ENCODE data around the gene SMIM41. TPM values are rescaled to one million over a fixed set of nuclear protein-coding genes. Genes with fewer than 3 reads are reported as not detected.
"Not testable (repeated sequence)": the region's sequence is repeated elsewhere in the genome, so short reads cannot be mapped to it uniquely, and the experiment has no call there.

Gene SMIM41
- polyA plus RNA-seq, 2 donors: 0.18 to 0.22 TPM

DNA sequence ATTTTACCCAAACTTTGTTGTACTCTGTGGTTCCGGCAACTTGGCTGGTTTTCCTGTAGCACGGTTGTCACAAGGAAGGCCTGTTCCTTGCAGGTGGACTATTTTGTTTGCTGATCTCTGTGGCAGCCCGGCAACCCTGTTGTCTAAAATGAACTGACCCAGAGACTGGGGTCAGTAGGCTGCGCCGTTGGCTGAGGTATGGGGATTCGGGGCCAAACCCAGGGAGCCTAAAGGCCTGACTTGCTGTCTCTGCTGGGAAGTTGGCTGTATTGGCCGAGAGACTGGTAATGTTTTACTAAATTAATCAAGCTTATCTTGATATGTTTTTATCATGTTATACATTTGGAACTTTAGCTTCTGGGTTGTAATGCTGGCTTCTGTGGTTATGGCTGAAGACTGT is 13.8 kb downstream of the SMIM41 start:
- 63 to 76% methylated on average over 7 of the region's 7 CpGs for WGBS, 2 donors
- H3K4me3 ChIP-seq (ENCODE audit: low read depth in 1 of 2, low read length in 2 of 2): no peak overlapping the region
- H3K4me1 ChIP-seq (ENCODE audit: control insufficient read depth in 2 of 2, insufficient read depth in 2 of 2, low read length in 1 of 2): no peaks in the 10 kb centered on the region
- H3K36me3 ChIP-seq (ENCODE audit: control insufficient read depth in 2 of 2, insufficient read depth in 2 of 2, low read length in 1 of 2): no peaks in the 10 kb centered on the region
- H3K9me3 ChIP-seq (ENCODE audit: control insufficient read depth in 2 of 2, insufficient read depth in 1 of 2, low read depth in 1 of 2, low read length in 1 of 2): no peaks in the 10 kb centered on the region
- H3K27ac ChIP-seq (ENCODE audit: low read depth in 2 of 2, low read length in 1 of 2): no peak overlapping the region
- H3K27me3 ChIP-seq (ENCODE audit: control insufficient read depth in 1 of 2, insufficient read depth in 2 of 2, low read length in 2 of 2): no peaks in the 10 kb centered on the region

DNA sequence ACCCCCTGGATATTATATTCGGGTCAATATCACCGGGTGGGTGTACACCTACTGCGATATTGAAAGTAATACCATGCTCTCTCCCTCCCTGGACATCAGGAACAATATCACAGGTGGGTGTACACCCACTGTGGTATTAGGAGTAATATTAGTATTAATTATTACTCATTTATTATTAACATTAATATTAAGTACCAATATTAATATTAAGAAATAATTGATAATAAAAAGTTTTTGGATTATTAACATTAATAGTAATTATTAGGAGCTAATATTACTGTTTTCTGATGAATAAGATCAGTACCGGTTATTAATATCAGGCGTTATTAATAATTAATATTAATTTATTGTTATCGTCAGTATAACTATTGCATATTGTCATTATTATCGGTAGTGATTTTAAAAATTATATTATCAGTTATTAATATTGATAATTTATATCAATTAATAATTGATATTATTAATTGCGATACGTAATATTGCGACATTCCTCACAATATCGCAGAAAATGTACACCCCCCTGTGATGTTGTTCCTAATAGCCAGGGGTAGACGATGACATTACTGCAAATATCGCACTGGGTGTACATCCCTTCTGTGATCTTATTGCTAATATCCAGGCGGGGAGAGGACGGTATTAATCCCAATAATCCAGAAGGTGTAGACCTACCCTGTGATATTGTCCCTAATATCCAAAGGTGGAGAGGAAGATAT is 17.0 kb downstream of the SMIM41 start:
- WGBS, 2 donors: 90 to 93% methylated on average over 15 of the region's 15 CpGs
- H3K4me3 ChIP-seq (ENCODE audit: low read depth in 1 of 2, low read length in 2 of 2): no peak overlapping the region
- no peaks in the 10 kb centered on the region for H3K9me3 ChIP-seq (ENCODE audit: control insufficient read depth in 2 of 2, insufficient read depth in 1 of 2, low read depth in 1 of 2, low read length in 1 of 2)
- no peak overlapping the region for H3K27ac ChIP-seq (ENCODE audit: low read depth in 2 of 2, low read length in 1 of 2)
- no peaks in the 10 kb centered on the region for H3K36me3 ChIP-seq (ENCODE audit: control insufficient read depth in 2 of 2, insufficient read depth in 2 of 2, low read length in 1 of 2)
- H3K4me1 ChIP-seq (ENCODE audit: control insufficient read depth in 2 of 2, insufficient read depth in 2 of 2, low read length in 1 of 2): no peaks in the 10 kb centered on the region
- no peaks in the 10 kb centered on the region for H3K27me3 ChIP-seq (ENCODE audit: control insufficient read depth in 1 of 2, insufficient read depth in 2 of 2, low read length in 2 of 2)

DNA sequence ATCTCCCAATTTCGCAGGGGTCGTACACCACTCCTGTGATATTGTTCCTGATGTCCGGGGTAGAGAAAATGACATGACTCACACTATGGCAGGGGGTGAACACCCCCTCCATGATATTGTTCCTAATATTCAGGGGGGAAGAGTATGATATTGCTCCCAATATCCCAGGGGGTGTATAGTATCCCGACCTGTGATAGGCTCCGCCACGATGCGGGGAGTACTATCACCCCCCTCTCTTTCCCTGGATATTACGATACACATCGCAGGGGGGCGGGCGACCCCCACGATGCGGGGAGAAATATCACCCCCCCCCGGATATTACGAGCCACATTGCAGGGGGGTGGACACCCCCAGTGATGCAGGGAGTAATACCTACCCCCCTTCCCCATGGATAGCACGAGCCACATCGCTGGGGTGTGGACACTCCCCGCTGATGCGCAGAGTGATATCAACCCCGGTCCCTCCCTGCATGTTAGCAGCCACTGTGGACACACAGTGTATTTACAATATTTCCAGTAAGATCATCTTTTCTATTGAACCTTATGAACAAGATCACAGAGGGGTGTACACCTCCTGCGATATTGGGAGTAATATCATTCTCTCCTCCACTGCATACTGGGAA is 17.7 kb downstream of the SMIM41 start:
- H3K4me1 ChIP-seq (ENCODE audit: control insufficient read depth in 2 of 2, insufficient read depth in 2 of 2, low read length in 1 of 2): no peaks in the 10 kb centered on the region
- WGBS, 2 donors: 85 to 88% methylated on average over 21 of the region's 21 CpGs
- H3K27ac ChIP-seq (ENCODE audit: low read depth in 2 of 2, low read length in 1 of 2): no peak overlapping the region
- no peaks in the 10 kb centered on the region for H3K27me3 ChIP-seq (ENCODE audit: control insufficient read depth in 1 of 2, insufficient read depth in 2 of 2, low read length in 2 of 2)
- H3K9me3 ChIP-seq (ENCODE audit: control insufficient read depth in 2 of 2, insufficient read depth in 1 of 2, low read depth in 1 of 2, low read length in 1 of 2): no peaks in the 10 kb centered on the region
- no peaks in the 10 kb centered on the region for H3K36me3 ChIP-seq (ENCODE audit: control insufficient read depth in 2 of 2, insufficient read depth in 2 of 2, low read length in 1 of 2)
- no peak overlapping the region for H3K4me3 ChIP-seq (ENCODE audit: low read depth in 1 of 2, low read length in 2 of 2)

DNA sequence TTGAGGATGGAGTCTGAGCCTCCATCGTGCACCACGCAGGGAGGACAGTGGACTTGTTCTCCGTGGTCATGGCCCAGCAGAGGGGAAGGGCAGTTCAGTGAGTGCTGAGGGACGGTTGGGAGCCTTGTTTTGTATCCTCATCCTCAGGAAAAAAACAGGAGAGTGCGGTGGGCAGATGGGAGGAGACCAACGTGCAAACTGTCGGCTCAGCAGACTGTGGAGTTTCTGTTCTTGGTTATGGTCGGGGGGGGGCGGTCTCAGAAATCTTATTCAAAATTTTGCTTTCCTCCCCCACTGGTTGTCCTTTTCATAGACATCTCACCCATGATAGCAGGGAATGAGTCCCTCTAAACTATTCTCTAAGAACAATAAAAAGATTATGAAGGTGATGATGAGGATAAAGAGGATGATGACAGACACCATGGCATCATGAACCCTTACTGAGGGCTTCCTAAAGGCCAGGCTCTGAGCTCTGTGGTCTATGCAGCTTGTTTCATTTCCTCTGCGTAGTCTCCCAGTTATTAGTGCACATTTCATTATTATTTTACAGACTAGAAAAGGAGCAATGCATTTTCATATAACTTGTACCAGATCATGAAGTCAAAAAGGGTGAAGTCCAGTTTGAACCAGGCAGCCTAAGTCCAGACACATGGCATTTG is 25.1 kb downstream of the SMIM41 start:
- H3K27ac ChIP-seq (ENCODE audit: low read depth in 2 of 2, low read length in 1 of 2); H3K27me3 ChIP-seq (ENCODE audit: control insufficient read depth in 1 of 2, insufficient read depth in 2 of 2, low read length in 2 of 2); H3K4me3 ChIP-seq (ENCODE audit: low read depth in 1 of 2, low read length in 2 of 2); H3K4me1 ChIP-seq (ENCODE audit: control insufficient read depth in 2 of 2, insufficient read depth in 2 of 2, low read length in 1 of 2); H3K36me3 ChIP-seq (ENCODE audit: control insufficient read depth in 2 of 2, insufficient read depth in 2 of 2, low read length in 1 of 2); H3K9me3 ChIP-seq (ENCODE audit: control insufficient read depth in 2 of 2, insufficient read depth in 1 of 2, low read depth in 1 of 2, low read length in 1 of 2): not testable (repeated sequence)
- 68% methylated on average over 10 of the region's 10 CpGs for WGBS, 2 donors

DNA sequence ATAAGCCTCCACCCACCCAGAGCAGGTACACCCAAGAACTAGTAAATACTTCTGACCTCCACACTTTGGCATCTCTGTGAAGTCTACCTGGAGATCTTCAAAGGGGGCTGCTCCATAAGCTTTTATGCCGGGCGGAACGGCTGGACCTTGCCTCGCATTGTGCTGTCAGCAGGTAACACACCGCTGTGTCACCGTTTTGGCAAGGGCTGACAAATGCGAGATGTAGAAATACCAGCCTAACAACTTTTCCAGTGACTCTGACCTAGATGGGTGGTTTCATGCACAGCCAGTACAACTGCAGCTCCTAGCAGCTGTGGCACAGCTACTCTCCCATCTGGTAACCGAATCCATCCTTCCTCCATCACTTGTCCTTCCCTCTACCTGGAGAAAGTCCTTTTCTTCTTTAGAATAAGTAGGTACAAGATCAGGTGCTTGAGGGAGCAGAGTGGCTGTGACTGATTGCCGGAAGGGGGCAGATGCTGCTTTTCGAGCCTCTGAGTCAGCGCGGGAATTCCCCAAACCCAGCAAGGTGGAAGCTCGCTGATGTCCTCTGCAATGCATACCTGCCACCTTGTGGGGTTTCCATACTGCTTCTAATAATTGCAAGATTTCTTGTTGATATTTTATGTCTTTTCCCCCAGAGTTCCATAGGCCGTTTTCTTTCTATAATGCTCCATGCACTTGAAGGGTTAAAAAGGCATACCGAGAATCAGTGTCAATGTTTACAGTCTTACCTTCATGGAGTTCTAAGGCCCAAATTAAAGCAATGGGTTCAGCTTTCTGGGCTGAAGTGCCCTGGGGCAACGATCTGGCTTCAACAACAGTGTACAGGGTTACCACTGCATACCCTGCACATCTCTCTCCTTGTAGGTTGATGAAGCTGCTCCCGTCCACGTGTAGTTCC is 37.0 kb downstream of the SMIM41 start:
- peak overlapping the region; percentile 38 to 51 for H3K27ac ChIP-seq (ENCODE audit: low read depth in 2 of 2, low read length in 1 of 2)
- H3K27me3 ChIP-seq (ENCODE audit: control insufficient read depth in 1 of 2, insufficient read depth in 2 of 2, low read length in 2 of 2); H3K36me3 ChIP-seq (ENCODE audit: control insufficient read depth in 2 of 2, insufficient read depth in 2 of 2, low read length in 1 of 2); H3K9me3 ChIP-seq (ENCODE audit: control insufficient read depth in 2 of 2, insufficient read depth in 1 of 2, low read depth in 1 of 2, low read length in 1 of 2); H3K4me3 ChIP-seq (ENCODE audit: low read depth in 1 of 2, low read length in 2 of 2): not testable (repeated sequence)
- peaks cover 0 to 15% of the 10 kb centered on the region in 2 donors for H3K4me1 ChIP-seq (ENCODE audit: control insufficient read depth in 2 of 2, insufficient read depth in 2 of 2, low read length in 1 of 2)
- 33 to 36% methylated on average over 18 of the region's 18 CpGs for WGBS, 2 donors

DNA sequence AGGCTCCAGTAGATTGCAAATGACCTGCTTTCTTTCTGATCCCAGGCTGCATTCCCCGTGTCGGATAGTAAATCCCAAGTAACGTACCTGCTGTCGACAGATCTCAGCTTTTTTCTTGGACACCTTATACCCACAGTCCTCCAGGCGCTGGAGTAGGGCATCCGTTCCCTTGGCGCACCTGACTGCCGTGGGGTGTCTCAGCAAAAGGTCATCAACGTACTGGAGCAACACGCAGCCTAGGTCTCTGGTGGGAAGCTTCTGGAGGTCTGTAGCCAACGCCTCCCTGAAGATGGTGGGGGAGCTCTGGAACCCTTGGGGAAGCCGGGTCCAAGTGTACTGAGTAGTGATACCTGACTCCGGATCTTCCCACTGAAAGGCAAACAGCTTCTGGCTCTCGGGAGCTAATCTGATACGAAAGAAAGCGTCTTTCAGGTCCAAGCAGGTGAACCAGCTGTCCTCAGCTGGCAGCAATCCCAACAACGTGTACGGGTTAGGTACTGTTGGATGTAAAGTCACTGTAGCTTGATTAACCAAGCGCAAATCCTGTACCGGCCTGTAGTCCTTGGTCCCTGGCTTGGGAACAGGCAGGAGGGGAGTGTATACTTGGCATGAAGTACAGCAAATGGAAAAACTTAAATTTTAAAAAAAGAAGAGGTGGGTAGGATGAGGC is 38.4 kb downstream of the SMIM41 start:
- peaks cover 0 to 15% of the 10 kb centered on the region in 2 donors for H3K4me1 ChIP-seq (ENCODE audit: control insufficient read depth in 2 of 2, insufficient read depth in 2 of 2, low read length in 1 of 2)
- not testable (repeated sequence) for H3K4me3 ChIP-seq (ENCODE audit: low read depth in 1 of 2, low read length in 2 of 2); H3K27me3 ChIP-seq (ENCODE audit: control insufficient read depth in 1 of 2, insufficient read depth in 2 of 2, low read length in 2 of 2); H3K27ac ChIP-seq (ENCODE audit: low read depth in 2 of 2, low read length in 1 of 2); H3K36me3 ChIP-seq (ENCODE audit: control insufficient read depth in 2 of 2, insufficient read depth in 2 of 2, low read length in 1 of 2); H3K9me3 ChIP-seq (ENCODE audit: control insufficient read depth in 2 of 2, insufficient read depth in 1 of 2, low read depth in 1 of 2, low read length in 1 of 2)
- WGBS, 2 donors: 53 to 60% methylated on average over 20 of the region's 20 CpGs

DNA sequence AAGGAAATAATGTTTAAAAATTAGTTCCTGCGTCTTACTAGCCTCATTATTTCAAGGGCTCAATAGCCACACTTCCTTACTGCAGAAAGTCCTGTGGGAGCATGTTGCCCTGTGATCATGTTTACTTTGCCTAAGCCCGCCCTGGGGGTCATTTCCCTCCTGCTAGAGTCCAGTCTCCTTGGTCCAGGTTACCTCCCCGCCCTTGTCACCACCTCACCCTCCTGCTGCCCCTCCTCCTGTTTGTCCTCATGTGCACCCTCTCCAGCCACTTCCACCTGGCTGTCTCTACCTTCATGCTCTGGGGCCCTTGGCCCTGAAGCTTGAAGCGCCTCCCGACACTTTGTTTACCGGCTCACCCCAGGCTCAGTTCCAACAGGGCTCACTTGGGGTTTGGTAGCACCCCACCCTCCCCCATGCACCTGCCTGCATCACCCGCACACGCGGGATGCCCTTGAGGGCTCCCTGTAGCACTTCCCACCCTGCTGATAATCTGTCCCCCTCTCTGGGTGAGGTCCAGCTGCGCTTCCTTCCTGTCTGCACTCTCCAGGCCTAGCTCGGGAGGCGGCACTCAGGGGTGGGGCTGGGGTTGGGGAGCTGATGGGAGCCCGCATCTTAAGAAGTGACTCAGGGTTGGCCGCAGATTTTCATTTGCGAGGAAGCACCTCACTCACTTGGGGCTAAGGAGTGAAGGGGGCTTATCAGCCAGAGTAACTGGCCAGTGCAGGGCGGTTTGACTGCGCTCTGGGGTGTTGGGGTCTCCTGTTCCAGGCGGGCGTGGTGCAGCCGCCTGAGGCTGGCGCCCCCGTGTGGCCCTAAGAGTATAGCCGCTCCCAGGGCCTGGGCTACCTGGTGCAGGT is 40.1 kb downstream of the SMIM41 start:
- H3K4me1 ChIP-seq (ENCODE audit: control insufficient read depth in 2 of 2, insufficient read depth in 2 of 2, low read length in 1 of 2): peaks cover 0 to 15% of the 10 kb centered on the region in 2 donors

DNA sequence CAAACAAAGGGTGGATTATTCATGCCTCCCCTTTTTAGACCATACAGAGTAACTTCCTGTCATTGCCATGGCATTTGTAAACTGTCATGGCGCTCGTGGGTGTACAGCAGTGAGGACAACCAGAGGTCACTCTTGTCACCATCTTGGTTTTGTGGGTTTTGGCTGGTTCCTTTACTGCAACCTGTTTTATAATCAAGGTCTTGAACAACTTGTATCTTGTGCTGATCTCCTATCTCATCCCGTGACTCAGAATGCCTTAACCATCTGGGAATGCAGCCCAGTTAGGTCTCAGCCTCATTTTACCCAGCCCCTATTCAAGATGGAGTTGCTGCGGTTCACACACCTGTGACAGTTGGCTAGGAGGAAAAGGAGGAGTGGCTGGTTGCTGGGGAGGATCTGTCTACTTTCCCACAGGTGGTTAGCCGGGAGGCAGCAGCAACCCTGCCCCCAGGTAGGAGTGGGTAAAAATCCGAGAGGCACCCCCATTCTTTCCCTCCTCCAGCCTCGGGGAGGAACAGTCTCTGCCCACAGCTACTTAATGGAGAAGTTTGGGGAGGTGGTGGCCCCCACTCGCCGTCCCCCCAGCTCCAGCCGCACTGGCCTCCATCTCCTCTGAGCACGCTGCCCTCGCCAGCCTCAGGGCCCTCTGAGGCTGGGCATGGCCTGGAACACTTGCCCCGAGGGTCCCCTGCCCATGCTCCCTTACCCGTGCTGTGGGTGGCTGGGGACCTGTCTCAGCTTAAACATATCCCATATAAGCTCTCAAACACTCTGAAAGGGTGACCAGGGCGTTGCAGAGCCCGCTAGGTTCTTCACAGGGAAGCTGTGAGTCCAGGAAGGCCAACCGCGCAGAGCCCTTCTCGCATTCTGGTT is 41.7 kb downstream of the SMIM41 start:
- no peak overlapping the region for H3K4me3 ChIP-seq (ENCODE audit: low read depth in 1 of 2, low read length in 2 of 2)
- no peaks in the 10 kb centered on the region for H3K27me3 ChIP-seq (ENCODE audit: control insufficient read depth in 1 of 2, insufficient read depth in 2 of 2, low read length in 2 of 2)
- no peaks in the 10 kb centered on the region for H3K9me3 ChIP-seq (ENCODE audit: control insufficient read depth in 2 of 2, insufficient read depth in 1 of 2, low read depth in 1 of 2, low read length in 1 of 2)
- H3K4me1 ChIP-seq (ENCODE audit: control insufficient read depth in 2 of 2, insufficient read depth in 2 of 2, low read length in 1 of 2): peaks cover 0 to 17% of the 10 kb centered on the region in 2 donors
- H3K36me3 ChIP-seq (ENCODE audit: control insufficient read depth in 2 of 2, insufficient read depth in 2 of 2, low read length in 1 of 2): no peaks in the 10 kb centered on the region
- H3K27ac ChIP-seq (ENCODE audit: low read depth in 2 of 2, low read length in 1 of 2): no peak overlapping the region
- WGBS, 2 donors: 64 to 66% methylated on average over 19 of the region's 19 CpGs

More for the DNA sequence above, 40.1 kb downstream of the SMIM41 start:
- 14 to 17% methylated on average over 23 of the region's 23 CpGs for WGBS, 2 donors
- no peak overlapping the region for H3K27ac ChIP-seq (ENCODE audit: low read depth in 2 of 2, low read length in 1 of 2)
- no peaks in the 10 kb centered on the region for H3K36me3 ChIP-seq (ENCODE audit: control insufficient read depth in 2 of 2, insufficient read depth in 2 of 2, low read length in 1 of 2)
- no peaks in the 10 kb centered on the region for H3K9me3 ChIP-seq (ENCODE audit: control insufficient read depth in 2 of 2, insufficient read depth in 1 of 2, low read depth in 1 of 2, low read length in 1 of 2)
- H3K4me3 ChIP-seq (ENCODE audit: low read depth in 1 of 2, low read length in 2 of 2): no peak overlapping the region
- H3K27me3 ChIP-seq (ENCODE audit: control insufficient read depth in 1 of 2, insufficient read depth in 2 of 2, low read length in 2 of 2): no peaks in the 10 kb centered on the region
